HG03520 (cell line): Measurements from ENCODE around the gene SPATA31C1.
"Not testable (repeated sequence)": the region's sequence is repeated elsewhere in the genome, so short reads cannot be mapped to it uniquely, and the experiment has no call there.

ENCODE experiments used
- ATAC-seq: cut with Tn5 transposase; IDR thresholded peaks from one replicate; pipeline ENCODE4 v1.9.1; 2021; ENCODE audit warnings: mild to moderate bottlenecking, moderate library complexity; ENCODE audit not compliant: unreplicated experiment

Gene SPATA31C1

GRCh38 chr9:87934444-87934843, 16.7 kb downstream of the SPATA31C1 start:
- ATAC-seq: not testable (repeated sequence)

DNA sequence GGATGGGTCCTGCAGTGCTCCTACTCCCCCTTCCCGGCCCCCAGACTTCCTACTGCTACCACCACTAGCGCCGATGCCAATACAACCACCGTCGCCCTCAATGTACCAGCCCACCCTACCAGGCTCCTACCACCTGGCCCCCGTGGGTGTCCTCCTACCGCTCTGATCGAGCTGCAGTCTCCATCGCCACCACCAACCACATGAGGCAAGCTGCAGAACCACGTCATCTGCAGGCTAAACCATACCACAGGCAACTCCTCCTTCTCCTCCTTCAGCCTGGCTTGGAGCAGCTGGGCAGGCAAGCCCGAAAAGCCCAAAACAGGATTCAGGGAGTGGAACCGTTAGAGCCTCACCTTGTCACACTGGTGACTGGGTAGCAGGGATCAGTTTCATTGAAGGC, 19.6 kb downstream of the SPATA31C1 start:
- ATAC-seq: not testable (repeated sequence)

- not testable (repeated sequence) for ATAC-seq
Measured at GRCh38 chr9:87937918-87938317, 20.2 kb downstream of the SPATA31C1 start.

DNA sequence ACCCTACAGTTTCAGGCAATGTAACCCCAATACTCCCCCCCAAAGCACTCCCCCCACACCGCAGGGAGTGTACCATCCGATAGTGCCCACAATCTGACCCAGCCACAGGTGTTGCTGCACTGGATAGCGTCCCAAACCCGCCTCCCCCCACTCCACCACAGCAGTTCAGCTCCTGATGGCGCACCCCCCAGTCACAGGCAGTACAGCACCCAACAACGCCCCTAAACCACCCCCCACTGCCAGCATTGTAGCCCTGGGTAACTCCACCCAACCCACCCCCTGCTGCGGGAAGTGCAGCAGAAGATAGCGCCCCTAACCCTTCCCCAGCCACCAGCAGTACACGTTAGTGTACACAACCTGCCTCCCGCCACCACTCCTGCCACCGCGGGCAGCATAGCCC, 20.6 kb downstream of the SPATA31C1 start:
- ATAC-seq: not testable (repeated sequence)

GRCh38 chr9:87939096-87939495, 21.3 kb downstream of the SPATA31C1 start:
- not testable (repeated sequence) for ATAC-seq

- ATAC-seq: no peak
Measured at GRCh38 chr9:87944096-87944495, 26.3 kb downstream of the SPATA31C1 start.

GRCh38 chr9:87944682-87945081, 26.9 kb downstream of the SPATA31C1 start:
- ATAC-seq: no peak

DNA sequence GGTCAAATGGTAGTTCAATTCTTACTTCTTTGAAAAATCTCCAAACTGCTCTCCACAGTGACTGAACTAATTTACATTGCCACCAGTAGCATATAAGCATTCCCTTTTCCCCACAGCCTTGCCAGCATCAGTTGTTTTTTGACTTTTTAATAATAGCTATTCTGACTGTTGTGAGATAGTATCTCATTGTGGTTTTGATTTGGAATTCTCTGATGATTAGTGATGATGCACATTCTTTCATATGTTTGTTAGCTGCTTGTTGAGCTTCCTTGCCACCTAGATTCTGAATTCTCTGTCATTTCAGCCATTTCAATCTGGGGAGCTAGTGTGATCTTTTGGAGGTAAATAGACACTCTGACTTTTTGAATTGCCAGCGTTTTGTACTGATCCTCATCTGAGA, 32.5 kb downstream of the SPATA31C1 start:
- no peak for ATAC-seq

DNA sequence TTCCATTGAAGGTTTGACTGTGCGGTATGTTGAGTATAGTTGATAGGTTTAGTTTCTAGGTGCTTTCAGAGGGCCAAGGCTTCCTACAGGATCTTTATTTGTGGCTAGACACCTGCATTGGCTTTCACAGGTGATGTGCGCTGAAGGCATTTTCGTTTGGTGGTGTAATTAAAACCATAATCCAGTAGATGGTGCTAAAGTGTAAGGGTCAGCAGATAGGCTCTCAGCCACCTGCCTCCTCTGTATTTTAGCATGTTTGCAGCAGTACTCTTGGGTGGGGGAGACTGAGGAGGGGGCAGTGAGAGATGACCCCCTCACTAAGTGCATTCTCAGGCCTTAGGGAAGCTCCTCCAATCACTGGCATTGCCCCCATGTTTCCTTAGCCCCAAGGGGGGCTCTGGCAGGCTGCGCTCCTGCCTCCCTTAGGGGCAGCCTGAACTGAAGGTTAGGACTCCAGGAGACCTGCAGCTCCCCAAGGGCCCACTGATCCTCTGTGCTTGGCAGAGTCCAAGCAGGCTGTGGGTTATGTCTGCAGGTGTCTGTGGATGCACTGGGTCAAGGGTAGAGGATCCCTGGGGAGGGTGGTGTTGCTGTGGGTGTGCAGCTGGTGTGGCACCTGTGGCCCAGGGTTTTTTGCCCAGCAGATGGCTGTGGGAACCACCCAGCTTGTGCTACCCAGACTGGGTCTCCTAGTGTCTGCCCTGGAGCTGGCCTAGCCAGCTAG, 33.2 kb downstream of the SPATA31C1 start:
- ATAC-seq: no peak

- no peak for ATAC-seq
Measured at GRCh38 chr9:87954230-87954629, 36.5 kb downstream of the SPATA31C1 start.

- ATAC-seq: no peak
Measured at GRCh38 chr9:87957839-87958238, 40.1 kb downstream of the SPATA31C1 start.

DNA sequence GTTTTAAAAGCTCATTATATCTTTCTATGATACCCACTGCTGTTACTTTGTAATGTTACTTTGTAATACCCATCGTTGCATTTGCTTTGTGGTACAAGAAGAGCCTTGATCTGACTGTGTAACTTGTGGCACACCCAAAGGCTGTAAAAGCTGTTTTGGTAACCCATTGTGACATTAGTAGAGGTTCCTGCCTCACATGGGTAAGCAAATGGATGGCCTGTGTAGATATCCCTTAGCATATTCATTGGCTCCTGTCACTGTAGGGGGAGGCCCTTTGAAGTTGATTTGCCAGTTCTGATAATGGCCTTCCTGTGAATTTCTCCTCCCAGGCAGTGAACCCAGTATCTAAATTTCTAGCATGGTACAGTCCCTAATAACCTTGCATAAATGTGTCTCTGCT, 40.8 kb downstream of the SPATA31C1 start:
- ATAC-seq: no peak

GRCh38 chr9:87959916-87960581, 42.3 kb downstream of the SPATA31C1 start:
- no peak for ATAC-seq

DNA sequence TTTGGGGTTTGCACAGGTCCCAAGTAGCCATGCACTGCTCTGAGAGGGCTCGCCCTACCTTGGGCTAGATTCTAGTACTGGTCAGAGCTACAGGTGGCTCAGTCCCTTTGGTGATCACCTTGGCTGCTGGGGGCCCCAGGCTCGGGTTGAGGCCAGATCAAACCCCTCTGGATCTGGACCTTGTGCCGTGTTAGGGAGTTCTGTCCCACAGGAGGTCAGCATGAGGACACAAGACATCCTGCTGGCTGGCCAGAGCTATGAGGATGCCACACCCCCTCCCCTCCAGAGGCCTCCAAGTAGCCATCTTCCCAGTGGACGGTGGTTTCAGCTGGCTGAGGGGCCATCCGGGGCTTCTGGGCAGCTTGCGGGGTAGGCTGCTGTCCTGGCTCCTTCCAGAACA, 46.0 kb downstream of the SPATA31C1 start:
- no peak for ATAC-seq

GRCh38 chr9:87964826-87965225, 47.1 kb downstream of the SPATA31C1 start:
- no peak for ATAC-seq

GRCh38 chr9:87968155-87968554, 50.4 kb downstream of the SPATA31C1 start:
- no peak for ATAC-seq

GRCh38 chr9:87970602-87971001, 52.8 kb downstream of the SPATA31C1 start:
- ATAC-seq: no peak

DNA sequence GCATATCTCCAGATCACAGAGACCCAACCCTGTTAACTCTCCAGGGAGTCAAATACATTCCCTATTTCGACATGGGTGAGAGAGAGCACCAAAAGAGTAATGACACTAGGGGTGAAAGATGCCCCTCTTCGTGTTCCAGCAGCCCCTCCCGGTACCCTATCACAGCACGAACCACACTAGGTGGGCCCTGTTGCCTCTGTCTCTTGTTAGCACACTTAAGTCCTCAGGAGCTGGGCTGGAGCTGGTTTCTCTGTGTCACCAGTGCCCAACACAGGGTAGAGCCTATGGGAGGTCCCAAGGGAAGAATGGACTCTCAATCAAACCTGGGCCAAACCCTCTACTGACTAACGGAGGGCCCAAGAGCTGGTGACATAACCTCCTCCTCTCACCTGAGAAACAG, 55.4 kb downstream of the SPATA31C1 start:
- no peak for ATAC-seq
